Sciatic nerve (tissue), 2 donors: ENCODE measurements around the gene PHLDB3. TPM values are rescaled to one million over a fixed set of nuclear protein-coding genes. Genes with fewer than 3 reads are reported as not detected.
"Not testable (repeated sequence)": the region's sequence is repeated elsewhere in the genome, so short reads cannot be mapped to it uniquely, and the experiment has no call there.

ENCODE experiments used
- ATAC-seq: fragments of 200-7000 bp; cut with Tn5 transposase; one replicate; pipeline ENCODE4 v1.9.1; 2020; ENCODE audit warnings: mild to moderate bottlenecking, moderate library complexity
- DNase-seq: peaks from one replicate; pipeline ENCODE4 v3.0.0-alpha.2; 2020; ENCODE audit warnings: low spot score
- intact Hi-C: fragments of 100-400 bp; cut with DNase I; formaldehyde crosslinking; loops from one replicate; pipeline ENCODE4 v1.14.2; 2022
- total RNA-seq: library from RNA; stranded (reverse); fragmentation: NEBNext Ultra II Directional; extraction: Animal tissue kit (Norgen Biotek cat#: 25700); gene quantifications from one replicate; pipeline ENCODE4 v1.2.1, GENCODE V29; 2021
- donor health status: DM: no; HTN: no; CAD: no.
- donor health status: DM: no; HTN: no; CAD: no.

PHLDB3 gene
- 12.7 TPM for total RNA-seq

DNA sequence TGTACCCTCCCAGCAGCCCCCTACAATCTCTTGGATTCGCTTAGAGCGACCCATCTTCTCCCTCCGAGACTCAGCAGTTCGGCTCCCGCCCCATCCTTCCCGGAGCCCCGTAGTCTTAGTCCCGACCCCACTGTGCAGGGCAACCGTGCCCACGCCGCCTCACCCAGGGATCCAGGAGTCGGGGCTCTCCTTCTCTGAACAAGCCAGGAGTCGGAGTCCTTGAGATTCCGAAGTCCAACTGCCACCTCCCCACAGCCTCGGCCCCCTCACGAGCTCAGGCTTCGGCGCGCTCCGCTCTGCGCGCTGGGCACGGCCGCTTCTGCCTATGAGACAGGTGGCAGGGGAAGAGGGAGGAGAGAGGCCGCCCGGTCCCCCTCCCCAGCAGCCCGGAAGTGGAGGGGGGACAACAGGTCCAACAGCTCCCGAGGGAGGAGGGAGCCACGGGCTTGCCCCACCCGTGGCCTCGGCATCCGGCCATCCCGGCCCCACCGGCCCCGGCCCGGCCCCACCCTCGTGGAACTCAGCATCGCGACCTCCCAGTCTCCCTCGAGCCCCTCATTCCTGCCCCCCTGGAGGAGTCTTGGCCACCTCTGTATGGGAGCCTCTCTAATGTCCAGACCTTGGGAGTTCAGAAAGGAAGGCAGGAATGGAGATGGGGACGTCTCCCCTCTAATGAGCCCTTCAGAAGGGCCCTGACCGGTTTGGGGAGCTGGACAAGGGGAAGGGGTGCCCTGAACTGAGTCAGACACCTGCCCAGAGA lies at the start of gene PHLDB3:
Gene PHLDB3, minus strand, starts transcription at position 321 of the 760 bp plus-strand sequence. CDS start 628 bp downstream, outside the sequence.
- intact Hi-C loops, result no loop called here
- ATAC-seq, result peak; percentile 61
- DNase-seq, result peak; percentile 70

DNA sequence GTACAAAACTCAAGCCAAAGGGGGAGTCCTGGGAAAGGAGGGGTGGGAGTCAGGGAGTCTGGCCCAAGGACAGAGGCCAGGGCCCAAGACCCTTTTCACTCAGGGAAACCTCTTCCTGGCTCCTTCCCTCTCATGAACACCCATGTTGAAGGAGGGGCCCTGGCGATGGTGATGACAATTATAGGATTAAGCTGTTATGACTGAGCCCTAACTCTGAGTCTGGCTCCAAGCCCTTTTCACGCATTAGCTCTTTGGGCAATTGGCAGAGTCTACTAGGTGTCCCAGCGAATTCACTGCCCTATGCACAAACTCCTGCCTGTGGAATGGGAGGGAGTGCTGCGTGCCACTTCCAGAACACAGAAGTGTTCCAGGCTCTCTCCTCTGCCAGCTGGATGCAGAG lies 49.1 kb upstream of the PHLDB3 start:
- ATAC-seq (no peak), DNase-seq (no peak)
- intact Hi-C loops, result no loop called here

DNA sequence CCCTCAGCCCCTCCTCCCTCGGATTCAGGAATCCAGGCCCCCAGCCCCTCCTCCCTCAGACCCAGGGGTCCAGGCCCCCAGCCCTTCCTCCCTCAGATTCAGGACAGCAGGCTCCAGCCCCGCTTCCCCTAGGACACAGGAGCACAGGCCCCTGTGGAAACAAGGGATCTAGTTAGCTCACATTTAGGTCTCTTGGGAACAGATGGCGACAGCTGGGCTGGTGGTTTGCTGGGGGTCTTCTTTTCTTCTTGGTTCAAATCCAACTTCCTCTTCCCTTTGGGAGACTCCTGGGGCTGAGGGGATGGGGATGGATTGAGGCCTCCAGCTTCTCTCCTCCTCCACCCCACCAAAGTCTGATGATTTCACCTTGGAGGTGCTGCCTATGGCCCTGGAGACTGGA lies 48.1 kb upstream of the PHLDB3 start:
- intact Hi-C loops, result no loop called here
- DNase-seq (no peak), ATAC-seq (no peak)

DNA sequence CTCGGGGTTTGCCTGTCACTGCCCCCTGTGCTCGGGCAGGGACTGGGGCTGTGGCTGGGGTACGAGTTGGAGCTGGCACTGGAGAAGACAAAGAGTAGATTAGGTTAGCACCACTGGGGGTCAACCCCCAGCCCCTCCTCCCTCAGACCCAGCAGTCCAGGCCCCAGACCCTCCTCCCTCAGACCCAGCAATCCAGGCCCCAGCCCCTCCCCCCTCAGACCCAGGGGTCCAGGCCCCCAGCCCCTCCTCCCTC lies 47.6 kb upstream of the PHLDB3 start:
- no peak for DNase-seq
- intact Hi-C loops, result no loop called here

DNA sequence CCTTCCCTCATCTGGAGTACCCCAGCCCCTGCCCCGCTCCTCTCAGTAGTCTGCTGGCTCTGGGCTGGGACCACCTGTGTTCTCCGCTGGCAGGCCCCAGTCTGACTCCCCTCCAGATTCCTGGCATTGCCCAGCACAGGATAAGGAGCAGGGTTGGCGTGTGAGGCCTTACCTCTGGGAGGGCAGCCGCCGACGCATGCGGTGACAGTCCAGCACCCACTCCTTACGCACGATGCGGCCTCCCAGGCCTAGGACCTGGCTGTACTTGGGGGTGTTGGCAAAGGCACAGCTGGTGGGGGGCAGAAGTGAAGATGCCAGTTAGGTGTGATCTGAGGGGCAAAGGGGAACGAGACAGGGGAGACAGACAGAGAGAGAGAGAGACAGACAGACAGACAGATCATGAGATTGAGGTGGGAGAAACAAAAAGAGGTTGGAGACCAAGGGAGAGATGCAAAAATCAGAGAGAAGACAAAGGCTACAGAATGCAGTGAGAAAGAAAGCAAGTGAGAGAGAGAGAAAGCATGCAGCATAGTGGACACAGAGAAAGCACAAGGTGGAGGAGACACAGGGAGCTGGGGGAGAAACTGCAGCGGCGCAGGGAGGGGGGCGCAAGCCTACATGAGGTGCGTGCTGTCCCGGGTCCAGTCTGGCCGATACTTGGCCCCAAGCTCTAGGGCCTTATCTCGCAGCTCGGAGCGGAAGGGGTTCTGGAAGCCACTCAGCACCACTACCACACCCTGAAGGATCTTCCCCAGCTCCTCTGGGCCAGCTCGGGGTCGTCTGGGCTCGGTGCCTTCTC lies 47.1 kb upstream of the PHLDB3 start:
- DNase-seq (no peak), ATAC-seq (no peak)
- intact Hi-C loops, result no loop called here

More for the DNA sequence above, 47.6 kb upstream of the PHLDB3 start:
- no peak for ATAC-seq

DNA sequence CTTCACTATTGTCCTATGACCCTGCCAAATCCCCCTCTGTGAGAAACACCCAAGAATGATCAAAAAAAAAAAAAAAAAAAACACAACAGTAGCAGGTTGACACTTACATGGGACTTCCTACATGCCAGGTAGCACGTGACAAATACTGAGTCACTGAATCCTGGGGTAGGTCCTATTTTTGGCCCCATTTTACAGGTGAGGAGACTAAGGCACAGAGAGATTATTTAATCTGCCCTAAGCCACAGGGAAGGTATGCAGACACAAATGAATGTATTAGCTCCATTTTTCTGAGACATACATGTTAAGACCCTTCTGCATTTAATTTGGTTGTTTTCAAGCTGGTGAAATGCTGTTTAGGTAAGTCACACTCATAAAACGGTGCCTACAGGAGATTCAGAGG lies 44.2 kb upstream of the PHLDB3 start:
- intact Hi-C loops, result no loop called here

DNA sequence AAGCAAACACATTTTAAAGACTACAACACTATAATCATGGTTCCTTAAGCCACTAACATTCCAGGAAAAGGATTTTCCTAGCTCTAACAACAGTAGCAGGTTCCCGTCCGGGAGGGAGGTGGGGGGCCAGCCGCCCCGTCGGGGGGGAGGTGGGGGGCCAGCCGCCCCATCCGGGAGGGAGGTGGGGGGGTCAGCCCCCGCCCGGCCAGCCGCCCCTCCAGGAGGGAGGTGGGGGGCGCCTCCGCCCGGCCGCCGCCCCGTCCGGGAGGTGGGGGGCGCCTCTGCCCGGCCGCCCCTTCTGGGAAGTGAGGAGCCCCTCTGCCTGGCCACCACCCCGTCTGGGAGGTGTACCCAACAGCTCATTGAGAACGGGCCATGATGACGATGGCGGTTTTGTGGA lies 43.4 kb upstream of the PHLDB3 start:
- intact Hi-C loops, ATAC-seq, DNase-seq: not testable (repeated sequence)

More for the DNA sequence above, 44.2 kb upstream of the PHLDB3 start:
- ATAC-seq (no peak), DNase-seq (no peak)

DNA sequence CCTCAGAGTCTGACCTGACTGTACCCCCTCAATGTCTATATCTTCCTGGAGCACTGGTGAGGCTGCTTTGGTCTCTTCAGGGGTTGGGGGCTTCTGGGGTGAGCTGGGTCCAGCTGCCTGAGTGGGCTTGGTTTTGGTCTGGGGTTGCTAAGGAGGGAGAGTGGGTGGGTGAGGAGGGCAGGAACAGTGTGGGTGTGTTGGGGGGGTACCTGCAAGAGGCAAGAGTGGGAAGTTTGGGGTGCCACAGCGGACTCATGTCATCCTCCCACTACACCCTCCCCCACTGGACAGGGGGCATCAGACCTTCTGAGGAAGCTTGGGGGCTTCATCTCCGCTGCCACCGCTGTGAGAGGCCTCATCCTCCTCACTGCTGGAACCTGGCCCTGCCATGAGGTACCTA lies 42.0 kb upstream of the PHLDB3 start:
- ATAC-seq, result no peak

DNA sequence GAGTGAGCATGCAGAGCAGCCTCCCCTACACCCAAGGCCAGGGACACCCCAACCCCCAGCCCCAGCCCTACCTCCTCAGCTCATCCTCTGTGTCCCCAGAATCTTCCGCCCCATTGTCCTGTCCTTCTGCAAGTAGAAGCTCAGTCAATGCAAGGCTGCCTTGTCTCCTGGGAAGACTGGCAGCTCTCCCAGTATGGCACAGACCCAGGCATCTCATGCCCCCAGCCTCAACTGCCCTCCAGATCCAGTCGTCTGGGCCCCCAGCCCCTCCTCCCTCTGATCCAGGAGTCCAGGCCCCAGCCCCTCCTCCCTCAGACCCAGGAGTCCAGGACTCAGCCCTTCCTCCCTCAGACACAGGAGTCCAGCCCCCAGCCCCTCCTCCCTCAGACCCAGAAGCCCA lies 41.4 kb upstream of the PHLDB3 start:
- DNase-seq (no peak), ATAC-seq (no peak)
- intact Hi-C loops, result no loop called here

More for the DNA sequence above, 42.0 kb upstream of the PHLDB3 start:
- intact Hi-C loops, result no loop called here
- no peak for DNase-seq

DNA sequence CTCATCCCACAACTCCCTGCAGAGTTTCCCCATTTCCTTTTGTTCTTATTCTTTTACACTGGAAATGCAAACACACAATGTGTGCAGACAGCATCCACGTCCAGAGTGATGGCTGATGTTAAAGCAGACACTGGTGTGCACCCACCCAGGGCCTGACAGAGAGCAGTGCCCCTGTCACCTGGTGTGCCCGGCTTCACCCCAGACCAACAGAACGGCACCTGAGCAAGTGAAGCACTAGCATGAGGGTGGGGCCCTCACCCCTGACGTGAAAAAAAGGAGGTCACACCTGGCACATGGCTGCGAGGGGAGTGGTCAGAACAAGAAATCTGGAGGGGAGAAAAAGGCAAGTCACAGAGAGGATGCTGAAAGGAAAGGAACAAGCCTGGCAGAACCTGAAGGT lies 40.7 kb upstream of the PHLDB3 start:
- intact Hi-C loops, result no loop called here
- DNase-seq, result no peak
- ATAC-seq, result no peak

DNA sequence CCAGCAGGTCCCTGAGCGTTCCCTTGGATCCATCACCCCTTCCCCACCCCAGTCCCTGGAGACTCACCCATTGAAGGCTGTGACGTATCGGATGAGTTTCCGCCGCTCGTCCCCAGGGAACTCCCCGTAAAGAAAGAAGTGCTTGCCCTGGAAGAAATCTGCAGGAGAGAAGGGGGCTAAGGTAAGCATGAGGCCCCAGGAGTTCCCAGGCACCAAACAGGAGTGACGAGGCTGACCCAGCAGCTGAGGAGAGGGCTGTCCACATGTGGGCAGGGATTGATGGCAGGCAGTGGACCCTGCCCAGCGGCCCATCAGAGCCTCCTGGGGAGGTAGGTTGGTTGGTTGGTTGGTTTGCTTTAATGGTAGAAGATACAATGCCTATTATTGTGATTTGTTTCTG lies 39.5 kb upstream of the PHLDB3 start:
- DNase-seq (no peak), ATAC-seq (no peak)
- intact Hi-C loops, result no loop called here

DNA sequence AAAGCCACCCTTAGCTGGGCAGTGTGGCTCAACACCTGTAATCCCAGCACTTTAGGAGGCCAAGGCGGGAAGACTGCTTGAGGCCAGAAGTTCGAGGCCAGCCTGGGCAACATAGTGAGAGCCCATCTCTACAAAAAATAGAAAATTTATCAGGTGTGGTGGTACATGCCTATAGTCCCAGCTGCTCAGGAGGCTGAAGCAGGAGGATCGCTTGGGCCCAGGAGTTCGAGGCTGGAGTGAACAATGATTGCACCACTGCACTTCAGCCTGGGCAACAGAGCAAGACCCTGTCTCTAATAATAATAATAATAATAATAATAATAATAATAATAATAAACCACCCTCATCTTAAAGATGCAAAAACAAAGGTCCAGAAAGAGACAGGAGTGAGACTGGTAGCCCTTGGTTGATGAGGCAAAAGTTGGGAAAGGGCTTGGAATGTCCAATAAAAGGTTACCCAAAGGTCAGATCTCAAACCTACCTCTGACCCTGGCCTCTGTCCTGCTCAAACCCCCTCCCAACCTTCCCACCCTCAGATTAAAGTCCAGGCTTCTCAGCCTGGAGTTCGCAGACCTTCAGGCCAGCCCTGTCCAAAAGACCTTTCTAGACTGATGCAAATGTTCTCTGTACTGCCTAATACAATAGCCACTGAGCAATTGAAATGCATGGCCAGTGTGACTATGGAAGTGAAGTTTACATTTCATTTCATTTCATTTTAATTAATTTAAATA lies 37.5 kb upstream of the PHLDB3 start:
- no peak for DNase-seq

DNA sequence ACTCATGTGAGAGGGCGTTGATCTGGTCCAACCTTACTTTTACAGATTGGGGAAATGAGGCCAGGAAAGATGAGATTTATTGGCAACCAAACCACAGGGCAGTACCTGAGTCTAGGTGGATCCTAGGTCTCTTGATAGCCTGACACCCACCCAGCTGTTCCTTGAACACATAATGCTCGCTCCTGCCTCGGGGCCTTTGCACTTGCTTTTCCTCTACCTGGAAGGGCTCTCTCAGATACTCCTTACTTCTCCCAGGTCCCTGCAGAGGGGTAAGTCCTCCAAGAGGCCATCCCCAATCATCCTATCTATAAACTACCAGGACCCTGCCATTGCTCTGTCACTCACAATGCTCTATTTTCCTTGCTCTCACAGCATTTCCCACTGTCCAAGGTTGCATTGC lies 35.8 kb upstream of the PHLDB3 start:
- no peak for ATAC-seq
- DNase-seq, result no peak

More for the DNA sequence above, 37.5 kb upstream of the PHLDB3 start:
- no peak for ATAC-seq
- intact Hi-C loops, result no loop called here

DNA sequence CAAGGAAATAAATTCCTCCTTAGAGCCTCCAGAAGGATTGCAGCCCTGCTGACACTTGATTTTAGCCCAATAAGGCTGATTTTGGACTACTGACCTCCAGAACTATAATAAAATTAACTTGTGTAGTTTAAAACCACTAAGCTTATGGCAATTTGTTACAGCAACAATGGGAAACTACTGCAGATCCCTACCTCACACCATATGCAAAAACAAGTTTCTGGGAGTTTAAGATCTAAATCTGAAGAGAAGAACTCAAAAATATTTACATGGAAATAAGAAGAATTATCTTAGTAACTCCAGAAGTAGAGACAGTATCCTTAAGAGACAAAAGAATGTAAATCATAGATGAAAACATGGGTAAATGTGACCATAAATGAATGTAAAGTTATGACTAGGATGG lies 34.4 kb upstream of the PHLDB3 start:
- ATAC-seq (no peak), DNase-seq (no peak)
- intact Hi-C loops, result no loop called here

More for the DNA sequence above, 35.8 kb upstream of the PHLDB3 start:
- intact Hi-C loops, result no loop called here

DNA sequence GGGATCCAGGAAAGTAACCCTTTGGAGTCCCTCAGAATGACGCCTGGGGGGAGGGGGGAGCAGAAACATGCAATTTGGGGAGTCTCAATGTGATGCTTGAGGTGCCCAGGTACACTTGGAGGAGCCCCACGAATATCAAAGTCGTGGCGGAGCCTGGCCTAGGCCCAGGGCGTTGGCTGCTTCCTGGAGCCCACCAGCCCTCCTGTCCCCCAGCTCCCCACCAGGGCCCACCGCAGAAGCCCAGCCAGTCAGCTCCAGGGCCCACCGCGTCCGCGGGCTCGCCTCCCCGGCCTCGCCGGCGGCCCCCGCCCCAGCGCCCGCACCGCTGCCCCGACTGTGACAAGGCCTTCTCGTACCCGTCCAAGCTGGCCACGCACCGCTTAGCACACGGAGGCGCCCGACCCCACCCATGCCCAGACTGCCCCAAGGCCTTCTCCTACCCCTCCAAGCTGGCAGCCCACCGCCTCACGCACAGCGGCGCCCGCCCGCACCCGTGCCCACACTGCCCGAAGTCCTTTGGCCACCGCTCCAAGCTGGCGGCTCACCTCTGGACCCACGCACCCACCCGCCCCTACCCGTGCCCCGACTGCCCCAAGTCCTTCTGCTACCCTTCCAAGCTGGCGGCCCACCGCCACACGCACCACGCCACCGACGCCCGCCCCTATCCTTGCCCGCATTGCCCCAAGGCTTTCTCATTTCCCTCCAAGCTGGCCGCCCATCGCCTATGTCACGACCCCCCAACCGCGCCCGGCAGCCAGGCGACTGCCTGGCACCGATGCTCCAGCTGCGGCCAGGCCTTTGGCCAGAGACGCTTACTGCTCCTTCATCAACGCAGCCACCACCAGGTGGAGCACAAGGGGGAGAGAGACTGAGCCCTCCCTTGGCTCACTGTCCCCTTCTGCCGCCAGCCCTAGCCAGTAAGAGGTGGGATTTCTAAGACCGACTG lies 30.5 kb upstream of the PHLDB3 start:
- intact Hi-C loops, result no loop called here
- DNase-seq (peak; percentile 86), ATAC-seq (no peak)

DNA sequence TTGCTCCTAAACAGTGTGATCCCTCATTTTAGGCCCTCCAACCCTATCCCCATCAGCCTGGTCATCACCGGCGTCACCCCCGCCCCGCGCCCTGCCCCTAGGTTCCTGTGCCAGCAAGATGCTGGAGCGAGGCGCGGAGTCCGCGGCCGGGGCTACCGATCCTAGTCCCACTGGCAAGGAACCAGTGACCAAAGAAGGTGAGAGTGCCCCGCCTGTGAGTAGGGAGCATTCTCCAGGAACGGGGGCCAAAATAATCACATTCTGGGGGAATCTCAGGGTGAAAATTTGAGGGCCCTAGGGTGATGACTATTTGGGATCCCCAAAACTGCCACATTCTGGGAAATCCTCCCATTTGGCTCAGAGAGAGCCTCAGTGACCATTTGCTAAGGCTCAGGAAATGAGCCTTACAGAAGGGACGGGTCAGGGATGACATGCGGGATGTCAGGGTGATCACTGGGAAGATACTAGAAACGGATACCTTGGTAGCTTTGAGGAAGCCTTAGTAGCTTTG lies 29.8 kb upstream of the PHLDB3 start:
- intact Hi-C loops, result no loop called here
- no peak for DNase-seq
- no peak for ATAC-seq

DNA sequence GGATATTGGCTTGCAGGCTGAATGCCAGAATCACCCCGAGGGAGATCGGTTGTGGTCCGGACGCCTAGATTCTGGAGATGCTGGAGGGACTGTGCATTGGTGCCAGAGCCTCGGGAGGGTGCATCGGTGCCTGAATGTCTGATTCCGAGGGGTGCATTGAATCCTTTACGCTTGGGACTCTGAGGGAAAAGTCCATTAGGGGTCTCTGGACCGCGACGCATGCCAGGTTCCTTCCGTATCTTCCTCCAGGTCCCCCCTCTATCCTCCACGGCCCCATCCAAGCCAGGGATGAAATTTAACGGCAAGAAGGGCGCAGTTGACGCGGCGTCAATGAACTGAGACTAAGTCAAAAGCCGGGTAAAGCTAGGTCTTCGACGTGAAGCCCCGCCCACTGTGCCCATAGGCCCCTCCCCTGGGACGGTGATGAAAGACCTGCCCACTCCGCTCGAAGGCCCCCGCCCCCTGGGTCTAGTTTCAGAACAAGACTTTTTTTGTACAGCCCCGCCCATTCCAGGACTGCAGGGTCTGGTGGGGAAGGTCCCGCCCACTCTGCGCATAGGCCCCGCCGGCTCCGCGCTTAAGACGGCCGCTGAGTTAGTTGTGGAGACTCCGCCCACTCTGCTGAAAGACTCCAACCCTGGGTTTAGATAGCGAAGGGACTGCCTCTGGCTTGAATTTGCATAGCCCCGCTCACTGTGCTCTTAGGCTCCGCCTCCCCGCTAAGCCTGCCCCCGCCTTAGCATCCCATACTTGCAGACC lies 29.2 kb upstream of the PHLDB3 start:
- DNase-seq (peak; percentile 100), ATAC-seq (peak; percentile 93)
- intact Hi-C loops, result no loop called here

DNA sequence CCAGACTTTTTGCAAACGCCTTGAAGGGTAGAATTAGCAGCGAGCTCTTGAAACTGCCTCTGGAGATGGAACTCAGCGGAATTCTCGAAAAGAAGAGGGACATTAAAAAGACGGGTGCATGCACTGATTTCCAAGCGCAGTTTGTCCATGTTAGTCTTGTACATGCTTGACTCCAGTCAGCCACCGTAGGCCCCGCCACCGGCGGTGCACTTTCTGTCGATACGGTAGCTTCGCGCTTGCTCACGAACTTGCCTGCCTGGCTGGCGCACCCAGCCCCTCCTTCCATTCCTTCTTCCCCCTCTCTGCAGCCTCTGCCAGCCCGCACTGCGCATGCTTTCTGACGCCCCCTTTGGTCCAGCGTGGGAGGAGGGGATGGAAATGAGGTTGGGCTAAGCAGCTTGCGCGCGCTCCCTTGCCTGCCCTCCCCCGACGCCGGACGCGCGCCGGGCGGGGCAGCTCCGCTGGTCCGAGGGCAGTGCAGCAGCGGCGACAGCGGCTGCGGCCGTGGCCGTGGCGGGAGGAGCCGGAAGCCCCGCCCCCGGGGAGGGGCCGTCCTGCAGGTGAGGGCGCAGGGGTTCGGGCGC lies 28.5 kb upstream of the PHLDB3 start, which contains the start of gene ZNF575:
Gene ZNF575, plus strand, starts transcription at position 227 of the 584 bp plus-strand sequence. CDS start 1,235 bp downstream, outside the sequence.
- intact Hi-C loops, result no loop called here
- DNase-seq, result peak; percentile 96
- peak; percentile 80 for ATAC-seq
